Inferior parietal cortex (tissue), 1 donor: Measurements from ENCODE around the gene UBE2M.

Experiments used
- DNase-seq: peaks from one replicate; pipeline ENCODE4 v3.0.0-alpha.2; 2016; ENCODE audit errors: extremely low spot score

Gene UBE2M

GRCh38 chr19:58555920-58556621, 2.3 kb downstream of the UBE2M start:
- DNase-seq = no peak

GRCh38 chr19:58555369-58555885, 3.0 kb downstream of the UBE2M start:
- DNase-seq = no peak

- DNase-seq = peak; percentile 95
Observed at GRCh38 chr19:58554494-58555368, 3.7 kb downstream of the UBE2M start, which contains the start of gene CHMP2A. TSS of gene CHMP2A (minus strand) at chr19:58555105. CDS start at chr19:58554212, 893 bp downstream.

GRCh38 chr19:58553799-58554493, 4.5 kb downstream of the UBE2M start:
- no peak for DNase-seq

- DNase-seq = no peak
Observed at GRCh38 chr19:58552655-58553054, 5.8 kb downstream of the UBE2M start.

DNA sequence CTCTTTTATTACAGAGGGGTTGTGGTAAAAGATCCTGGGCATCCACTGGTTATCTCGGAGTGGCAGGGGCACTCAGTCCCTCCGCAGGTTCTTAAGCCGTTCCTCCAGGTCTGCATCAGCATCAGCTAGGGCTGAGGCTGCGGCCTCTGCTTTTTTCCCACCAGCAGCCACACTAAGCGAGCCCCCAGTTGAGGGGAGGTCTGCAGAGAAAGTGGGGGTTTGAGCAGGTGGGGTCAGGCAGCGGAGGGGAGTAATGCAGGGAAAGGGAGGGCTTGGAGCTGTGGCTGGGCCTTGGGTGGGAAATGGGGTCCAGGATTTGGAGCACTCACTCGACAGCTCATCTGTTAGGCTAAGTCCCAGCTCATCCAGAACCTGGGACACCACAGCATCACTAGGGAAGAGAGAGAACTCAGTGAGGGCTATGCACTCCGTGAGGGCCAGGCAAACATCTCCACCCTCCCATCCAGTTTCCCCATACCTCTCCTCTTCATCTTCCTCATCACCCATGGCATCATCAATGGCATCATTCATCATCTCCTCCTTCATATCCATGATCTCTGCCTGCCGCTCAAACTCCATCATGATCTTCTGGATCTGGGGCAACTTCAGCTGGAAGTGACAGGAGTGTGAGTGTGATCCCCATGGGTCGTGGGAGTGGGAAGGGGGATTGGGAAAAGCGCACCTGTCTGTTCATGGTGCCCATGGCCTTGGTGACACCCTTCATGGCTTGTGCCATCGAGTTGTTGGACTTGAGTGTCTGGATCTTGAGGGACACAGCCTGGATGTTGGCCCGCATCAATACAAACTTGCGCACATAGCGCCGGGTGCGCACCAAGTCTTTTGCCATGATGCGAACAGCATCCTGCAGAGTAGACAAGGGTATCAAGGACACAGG, 6.6 kb downstream of the UBE2M start:
- DNase-seq = no peak

- no peak for DNase-seq
Observed at GRCh38 chr19:58551123-58551497, 7.3 kb downstream of the UBE2M start.

DNA sequence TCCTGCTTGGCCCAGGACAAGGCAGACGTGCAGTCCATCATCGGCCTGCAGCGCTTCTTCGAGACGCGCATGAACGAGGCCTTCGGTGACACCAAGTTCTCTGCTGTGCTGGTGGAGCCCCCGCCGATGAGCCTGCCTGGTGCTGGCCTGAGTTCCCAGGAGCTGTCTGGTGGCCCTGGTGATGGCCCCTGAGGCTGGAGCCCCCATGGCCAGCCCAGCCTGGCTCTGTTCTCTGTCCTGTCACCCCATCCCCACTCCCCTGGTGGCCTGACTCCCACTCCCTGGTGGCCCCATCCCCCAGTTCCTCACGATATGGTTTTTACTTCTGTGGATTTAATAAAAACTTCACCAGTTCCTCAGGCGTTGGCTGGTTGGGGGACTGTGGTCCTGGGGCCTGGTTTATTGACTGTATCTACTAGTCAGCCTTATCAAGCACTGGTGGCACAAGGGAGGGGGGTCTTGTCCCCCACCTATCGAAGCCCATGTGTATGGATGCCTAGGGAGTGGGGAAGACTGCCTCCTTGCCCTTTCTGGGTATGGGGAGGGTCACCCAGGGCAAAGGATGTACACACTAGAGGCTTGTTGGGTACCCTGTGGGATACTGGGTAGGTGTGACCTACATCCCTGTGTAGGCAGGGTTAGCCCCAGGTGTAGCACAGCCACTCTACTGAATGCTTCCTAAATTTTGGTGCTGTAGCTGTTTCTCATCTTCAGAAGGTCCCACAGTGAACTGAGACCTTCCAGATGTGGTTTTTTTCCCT, 7.9 kb downstream of the UBE2M start:
- DNase-seq = no peak

DNA sequence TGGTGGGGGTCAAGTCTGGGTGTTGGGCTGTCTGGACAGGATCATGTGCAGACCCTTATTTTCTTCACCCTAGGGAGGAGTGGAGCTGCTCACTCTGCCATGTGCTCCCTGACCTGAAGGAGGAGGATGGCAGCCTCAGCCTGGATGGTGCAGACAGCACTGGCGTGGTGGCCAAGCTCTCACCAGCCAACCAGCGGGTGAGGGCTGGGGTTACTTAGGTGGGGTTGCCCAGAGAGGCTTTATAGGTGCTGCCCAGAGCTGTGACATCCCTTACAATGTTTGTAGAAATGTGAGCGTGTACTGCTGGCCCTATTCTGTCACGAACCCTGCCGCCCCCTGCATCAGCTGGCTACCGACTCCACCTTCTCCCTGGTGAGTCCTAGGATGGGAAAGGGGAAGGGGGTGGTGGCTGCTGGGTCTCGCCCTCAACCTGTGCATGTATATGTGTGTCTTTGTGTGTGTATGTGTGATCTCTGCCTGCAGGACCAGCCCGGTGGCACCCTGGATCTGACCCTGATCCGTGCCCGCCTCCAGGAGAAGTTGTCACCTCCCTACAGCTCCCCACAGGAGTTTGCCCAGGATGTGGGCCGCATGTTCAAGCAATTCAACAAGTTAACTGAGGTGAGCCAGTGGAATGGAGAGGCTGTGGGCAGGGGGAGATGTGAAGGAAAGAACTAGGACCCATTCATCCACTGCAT, 8.6 kb downstream of the UBE2M start:
- DNase-seq = no peak

- no peak for DNase-seq
Observed at GRCh38 chr19:58548859-58549663, 9.3 kb downstream of the UBE2M start.

GRCh38 chr19:58547323-58548312, 10.8 kb downstream of the UBE2M start:
- DNase-seq = no peak

DNA sequence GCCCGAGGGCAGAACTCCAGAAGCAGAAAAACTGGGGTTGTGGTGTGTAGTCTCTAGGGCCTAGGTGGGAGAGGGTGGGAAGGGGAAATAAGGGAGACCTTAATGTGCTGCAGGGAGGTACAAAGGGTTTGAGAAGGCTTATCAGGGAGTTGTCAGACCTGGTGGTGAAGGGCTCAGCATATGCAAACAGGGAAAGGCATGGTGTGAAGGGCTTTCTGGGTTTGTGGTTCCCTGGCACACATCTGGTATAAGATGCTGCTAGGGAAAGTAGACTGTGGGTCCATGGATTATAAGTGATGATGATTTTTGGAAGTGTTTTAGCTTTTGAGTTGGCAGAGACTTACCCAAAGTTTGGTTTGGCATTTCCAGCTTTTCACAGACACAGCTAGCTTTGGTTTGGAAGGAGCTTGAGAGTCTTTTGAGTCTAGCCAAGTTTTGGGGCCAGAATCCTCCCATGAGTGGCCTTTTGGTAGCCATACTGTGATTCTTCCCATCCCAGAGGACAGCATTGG, 12.3 kb downstream of the UBE2M start:
- DNase-seq = no peak

DNA sequence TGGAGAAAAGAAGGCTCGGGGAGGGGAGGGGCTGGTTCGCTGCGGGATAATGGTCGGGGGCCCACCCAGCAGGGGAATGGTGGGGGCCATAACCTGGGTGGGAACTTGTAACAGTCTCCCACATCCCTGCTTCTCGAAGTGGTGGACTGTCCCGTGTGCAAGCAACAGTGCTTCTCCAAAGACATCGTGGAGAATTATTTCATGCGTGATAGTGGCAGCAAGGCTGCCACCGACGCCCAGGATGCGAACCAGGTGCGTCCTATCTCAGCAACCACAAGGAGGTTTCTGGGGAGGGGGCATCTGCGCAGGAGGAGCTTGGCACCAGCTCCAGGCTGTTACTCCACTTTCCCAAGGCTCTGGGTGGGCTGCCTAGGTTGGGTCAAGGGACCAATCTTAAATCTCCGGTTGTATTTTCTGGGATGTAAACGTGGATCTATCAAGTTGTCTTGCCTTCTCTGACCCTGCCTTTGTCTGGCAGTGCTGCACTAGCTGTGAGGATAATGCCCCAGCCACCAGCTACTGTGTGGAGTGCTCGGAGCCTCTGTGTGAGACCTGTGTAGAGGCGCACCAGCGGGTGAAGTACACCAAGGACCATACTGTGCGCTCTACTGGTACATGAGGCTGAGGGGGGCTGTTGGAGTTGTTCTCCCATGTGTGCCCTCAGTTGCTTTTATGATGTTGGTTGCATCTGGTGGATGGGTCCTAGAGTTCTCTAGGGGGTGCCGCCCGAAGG, 13.0 kb downstream of the UBE2M start:
- DNase-seq = no peak

- DNase-seq = no peak
Observed at GRCh38 chr19:58544591-58545285, 13.7 kb downstream of the UBE2M start.

- DNase-seq = peak; percentile 95
Observed at GRCh38 chr19:58543826-58544590, 14.4 kb downstream of the UBE2M start, which contains the start of gene TRIM28. TSS of gene TRIM28 (plus strand) at chr19:58544064. CDS start at chr19:58544758, 694 bp downstream.
